GM18867 (cell line): ENCODE results near the gene POTEG.
"Not testable (repeated sequence)": the region's sequence is repeated elsewhere in the genome, so short reads cannot be mapped to it uniquely, and the experiment has no call there.

Source experiments
- ATAC-seq: cut with Tn5 transposase; IDR thresholded peaks from one replicate; pipeline ENCODE4 v1.9.1; 2021; ENCODE audit warnings: mild to moderate bottlenecking, moderate library complexity; ENCODE audit not compliant: unreplicated experiment

The POTEG gene

GRCh38 chr14:19374451-19374903 is 59.7 kb downstream of the POTEG start:
- not testable (repeated sequence) for ATAC-seq

DNA sequence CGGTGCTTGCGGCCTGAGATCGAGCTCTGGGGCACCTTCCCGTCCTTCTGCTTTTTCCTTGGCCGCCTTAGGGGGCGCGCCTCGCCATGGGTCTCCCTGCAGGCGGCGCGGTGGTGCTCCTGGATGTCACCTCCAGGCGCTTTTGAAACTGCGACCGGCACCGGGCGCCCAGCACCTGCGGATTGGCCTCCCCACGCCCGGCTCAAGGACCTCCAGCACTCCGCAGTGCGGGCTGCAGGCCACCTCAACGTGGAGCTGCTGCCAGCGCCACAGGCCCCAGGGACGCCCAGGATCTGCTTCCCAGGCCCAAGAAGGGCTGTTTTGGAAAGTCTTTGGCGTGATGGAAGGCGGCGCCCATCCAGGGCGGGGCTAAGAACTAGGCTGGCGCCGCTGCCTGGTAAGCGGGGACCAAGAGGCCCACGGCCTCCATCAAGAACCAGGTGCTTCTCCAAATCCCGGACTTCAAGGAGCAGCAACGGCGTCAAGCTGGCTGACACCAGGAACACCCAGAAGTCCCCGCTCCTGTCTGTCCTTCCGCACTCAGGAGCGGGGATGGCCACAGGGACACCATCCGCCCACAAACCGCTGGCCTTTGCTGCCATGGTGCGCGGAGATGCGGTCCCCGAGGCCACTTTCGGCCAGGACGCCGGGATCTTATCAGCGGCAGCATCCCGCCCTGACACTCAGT is 61.2 kb downstream of the POTEG start:
- not testable (repeated sequence) for ATAC-seq

- ATAC-seq = not testable (repeated sequence)
Measured at GRCh38 chr14:19371767-19372166, 62.4 kb downstream of the POTEG start.

DNA sequence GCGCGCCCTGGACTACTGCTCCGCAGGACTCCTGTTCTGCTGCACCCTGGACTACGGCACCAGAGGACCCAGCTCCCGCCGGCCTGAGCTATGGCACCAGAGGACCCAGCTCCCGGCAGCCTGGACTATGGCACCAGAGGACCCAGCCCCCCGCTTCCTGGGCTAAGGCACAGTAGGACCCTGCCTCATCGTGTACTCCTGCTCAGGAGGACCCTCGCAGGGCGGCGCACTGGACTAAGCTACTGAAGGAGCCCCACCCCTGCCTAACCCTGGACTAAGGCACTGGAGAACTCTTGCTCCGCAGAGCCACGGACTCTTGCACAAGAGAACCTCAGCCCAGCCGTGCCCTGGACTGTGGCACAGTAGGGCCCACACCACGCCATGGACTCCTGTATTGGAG is 71.3 kb downstream of the POTEG start:
- ATAC-seq = not testable (repeated sequence)

GRCh38 chr14:19362323-19362722 is 71.8 kb downstream of the POTEG start:
- not testable (repeated sequence) for ATAC-seq

DNA sequence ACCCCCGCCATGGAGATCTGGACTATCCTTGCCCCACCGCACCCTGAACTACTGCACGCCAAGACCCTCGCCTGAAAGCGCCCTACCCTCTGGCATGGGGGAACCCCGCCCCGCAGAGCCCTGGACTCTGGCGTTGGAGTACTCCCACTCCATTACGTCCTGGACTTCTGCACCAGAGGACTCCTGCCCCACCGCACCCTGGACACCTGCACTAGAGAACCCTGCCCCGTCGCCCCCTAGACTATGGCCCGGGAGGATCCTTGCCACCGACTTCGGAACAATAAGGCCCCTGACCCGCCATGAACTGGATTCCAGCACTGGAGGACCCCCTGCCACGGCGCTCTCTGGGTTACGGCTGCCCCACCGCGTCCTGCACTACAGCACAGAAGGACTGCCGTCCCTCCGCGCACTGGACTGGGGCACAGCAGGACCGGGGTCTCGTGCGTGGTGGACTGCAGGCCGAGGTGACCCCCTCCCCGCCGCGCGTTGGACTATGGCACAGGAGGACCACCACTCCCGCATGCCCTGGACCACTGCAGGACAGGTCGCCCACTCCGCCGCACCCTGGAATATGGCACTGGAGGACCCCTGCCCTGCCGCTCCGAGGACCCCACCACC is 72.4 kb downstream of the POTEG start:
- ATAC-seq = not testable (repeated sequence)

- not testable (repeated sequence) for ATAC-seq
Measured at GRCh38 chr14:19360937-19361635, 73.1 kb downstream of the POTEG start.
